Liver (tissue), 9 donors: ENCODE results near the gene PHKB. TPM values are rescaled to one million over a fixed set of nuclear protein-coding genes. Genes with fewer than 3 reads are reported as not detected.

ENCODE experiments used
- DNase-seq: peaks from one replicate; pipeline ENCODE4 v3.0.0-alpha.2; 2017; ENCODE audit warnings: low spot score
- H3K27ac ChIP-seq, 2 donors: one replicate each; pipeline ENCODE4 v1.7.0; 2013; ENCODE audit warnings: inconsistent platforms in 2 of 2, low read length in 2 of 2, control low read depth in 1 of 2, low read depth in 1 of 2, mild to moderate bottlenecking in 1 of 2
- H3K27me3 ChIP-seq, 4 donors: one replicate each; pipeline versions ENCODE4 v1.6.1 to v1.7.0; 2013; ENCODE audit warnings: low read length in 3 of 4, inconsistent platforms in 1 of 4, mild to moderate bottlenecking in 1 of 4, moderate library complexity in 1 of 4; ENCODE audit not compliant: control insufficient read depth in 4 of 4, insufficient read depth in 4 of 4
- H3K36me3 ChIP-seq, 4 donors: one replicate each; pipeline versions ENCODE4 v1.6.1 to v1.7.0; 2013; ENCODE audit warnings: low read length in 3 of 4, mild to moderate bottlenecking in 3 of 4, low read depth in 1 of 4, moderate library complexity in 1 of 4; ENCODE audit not compliant: control insufficient read depth in 4 of 4, insufficient read depth in 3 of 4
- H3K4me1 ChIP-seq, 4 donors: one replicate each; pipeline versions ENCODE4 v1.6.1 to v1.7.0; 2013; ENCODE audit warnings: low read length in 3 of 4, mild to moderate bottlenecking in 3 of 4, moderate library complexity in 1 of 4; ENCODE audit not compliant: control insufficient read depth in 4 of 4, insufficient read depth in 4 of 4
- H3K4me3 ChIP-seq, 3 donors: one replicate each; pipeline versions ENCODE4 v1.6.1 to v1.7.0; 2013; ENCODE audit warnings: low read length in 3 of 3, control low read depth in 1 of 3, low read depth in 1 of 3, mild to moderate bottlenecking in 1 of 3
- H3K9ac ChIP-seq, 2 donors: one replicate each; pipeline ENCODE4 v1.7.0; 2013; ENCODE audit warnings: low read length in 2 of 2, mild to moderate bottlenecking in 2 of 2, moderate library complexity in 2 of 2, control low read depth in 1 of 2, low read depth in 1 of 2
- H3K9me3 ChIP-seq, 4 donors: one replicate each; pipeline versions ENCODE4 v1.6.1 to v1.7.0; 2013; ENCODE audit warnings: low read length in 3 of 4; ENCODE audit not compliant: control insufficient read depth in 4 of 4
- CTCF ChIP-seq: fragments of 150-350 bp; IDR thresholded peaks from 2 replicates; pipeline ENCODE4 v1.5.1; 2017; ENCODE audit warnings: improper control_type of control experiment, low read depth, low read length; ENCODE audit not compliant: missing input control
- EGR1 ChIP-seq, 2 donors: IDR thresholded peaks; 2 replicates each; pipeline ENCODE4 v1.6.1; 2016 to 2018; ENCODE audit warnings: antibody characterized with exemption in 2 of 2, low read depth in 2 of 2
- FOXA1 ChIP-seq: IDR thresholded peaks from 2 replicates; pipeline ENCODE4 v1.6.1; 2016; ENCODE audit warnings: antibody characterized with exemption
- FOXA2 ChIP-seq: IDR thresholded peaks from 2 replicates; pipeline ENCODE4 v1.6.1; 2016; ENCODE audit warnings: antibody characterized with exemption
- GABPA ChIP-seq, 2 donors: IDR thresholded peaks in 1 of 2; conservative IDR thresholded peaks in 1 of 2; 2 replicates each; pipeline ENCODE4 v1.6.1; 2016; ENCODE audit warnings: antibody characterized with exemption in 2 of 2, mild to moderate bottlenecking in 1 of 2, moderate library complexity in 1 of 2
- HNF4A ChIP-seq, 2 donors: conservative IDR thresholded peaks; 2 replicates each; pipeline ENCODE4 v1.6.1; 2016; ENCODE audit warnings: antibody characterized with exemption in 2 of 2, mild to moderate bottlenecking in 2 of 2
- HNF4G ChIP-seq: IDR thresholded peaks from 2 replicates; pipeline ENCODE4 v1.6.1; 2016; ENCODE audit warnings: antibody characterized with exemption
- NR2F2 ChIP-seq: IDR thresholded peaks from 2 replicates; pipeline ENCODE4 v1.6.1; 2016; ENCODE audit warnings: antibody characterized with exemption
- RAD21 ChIP-seq, 2 donors: IDR thresholded peaks; 2 replicates each; pipeline ENCODE4 v1.6.1; 2016; ENCODE audit warnings: antibody characterized with exemption in 2 of 2, mild to moderate bottlenecking in 2 of 2
- REST ChIP-seq: IDR thresholded peaks from 2 replicates; pipeline ENCODE4 v1.6.1; 2016; ENCODE audit warnings: antibody characterized with exemption, mild to moderate bottlenecking
- RXRA ChIP-seq, 2 donors: IDR thresholded peaks; 2 replicates each; pipeline ENCODE4 v1.6.1; 2017 to 2018; ENCODE audit warnings: antibody characterized with exemption in 2 of 2, mild to moderate bottlenecking in 1 of 2
- SP1 ChIP-seq: IDR thresholded peaks from 2 replicates; pipeline ENCODE4 v1.6.1; 2018; ENCODE audit warnings: antibody characterized with exemption, mild to moderate bottlenecking
- YY1 ChIP-seq: IDR thresholded peaks from 2 replicates; pipeline ENCODE4 v1.6.1; 2016; ENCODE audit warnings: antibody characterized with exemption, mild to moderate bottlenecking
- WGBS: extraction: QIAGEN DNeasy Blood & Tissue Kit; methylation state at CpG from one replicate; pipeline ENCODE4 v1.1.7; 2013; 5-methylcytosine and 5-hydroxymethylcytosine counted together
- polyA plus RNA-seq, 2 donors: library from polyadenylated mRNA; stranded (reverse) in 1 of 2; unstranded in 1 of 2; fragments of 200-250 nt in 1 of 2; fragments of >200 nt in 1 of 2; fragmentation: Nextera tagmentation in 1 of 2; extraction: Ambion mirVana in 1 of 2; gene quantifications; one replicate each; pipeline versions ENCODE4 v1.2.1 to v1.2.3, GENCODE V29; 2013 to 2015
- total RNA-seq, 2 donors: library from RNA; depleted of rRNA; stranded (reverse); fragments of >200 nt; gene quantifications; one replicate each; pipeline ENCODE4 v1.2.3, GENCODE V29; 2014
- TF ChIP-seq, protein P1 (sequence below): IDR thresholded peaks from 2 replicates; pipeline ENCODE4 v1.6.1; 2016; ENCODE audit warnings: antibody characterized with exemption
- TF ChIP-seq, protein P2 (sequence below): IDR thresholded peaks from 2 replicates; pipeline ENCODE4 v1.6.1; 2016; ENCODE audit warnings: antibody characterized with exemption
- TF ChIP-seq, protein P3 (sequence below): IDR thresholded peaks from 2 replicates; pipeline ENCODE4 v1.6.1; 2016; ENCODE audit warnings: antibody characterized with exemption
- donor health status: healthy.
- donor health status: healthy.
- donor health status: healthy.
- donor health status: healthy.
- donor health status: healthy.

Gene PHKB
- total and polyA plus RNA-seq, 4 donors: 13.2 to 49.1 (median 29.0) TPM

GRCh38 chr16:47499080-47499699 is 38.1 kb downstream of the PHKB start:
- H3K36me3 ChIP-seq: peaks cover 12 to 36% (median 23%) of the 10 kb centered on the region in 4 donors
- no peak for TF ChIP-seq FOXA1
- TF ChIP-seq, protein P1, sequence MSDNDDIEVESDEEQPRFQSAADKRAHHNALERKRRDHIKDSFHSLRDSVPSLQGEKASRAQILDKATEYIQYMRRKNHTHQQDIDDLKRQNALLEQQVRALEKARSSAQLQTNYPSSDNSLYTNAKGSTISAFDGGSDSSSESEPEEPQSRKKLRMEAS: no peak
- no peak for TF ChIP-seq CTCF
- no peak for TF ChIP-seq REST
- TF ChIP-seq SP1: no peak
- WGBS: 62% methylated on average over 2 of the region's 2 CpGs
- H3K27ac ChIP-seq: no peak overlapping the region
- H3K4me3 ChIP-seq: no peak overlapping the region
- H3K4me1 ChIP-seq: no peaks in the 10 kb centered on the region
- H3K9ac ChIP-seq: no peak overlapping the region
- no peaks in the 10 kb centered on the region for H3K27me3 ChIP-seq
- no peaks in the 10 kb centered on the region for H3K9me3 ChIP-seq
- DNase-seq: no peak

DNA sequence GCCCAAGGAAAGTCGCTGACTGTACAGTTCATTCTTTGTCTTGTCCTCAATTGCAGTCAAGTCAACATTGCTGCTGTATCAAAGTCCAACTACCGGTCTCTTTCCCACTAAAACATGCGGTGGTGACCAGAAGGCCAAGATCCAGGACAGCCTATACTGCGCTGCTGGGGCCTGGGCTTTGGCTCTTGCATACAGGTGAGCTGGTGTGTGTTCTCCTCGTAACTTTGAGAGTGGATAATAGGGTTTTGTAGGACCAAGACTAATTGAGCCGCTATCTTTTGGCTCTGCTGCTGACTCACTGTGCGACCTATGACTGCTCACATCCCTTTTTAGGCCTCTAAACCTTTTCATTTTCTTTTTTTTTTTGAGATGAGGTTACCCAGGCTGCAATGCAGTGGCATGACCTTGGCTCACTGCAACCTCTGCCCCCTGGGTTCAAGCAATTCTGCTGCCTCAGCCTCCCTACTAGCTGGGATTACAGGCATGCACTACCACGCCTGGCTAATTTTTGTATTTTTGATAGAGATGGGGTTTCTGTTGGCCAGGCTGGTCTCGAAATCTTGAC is 38.7 kb downstream of the PHKB start:
- Histone ChIP-seq H3K4me3 (no peak overlapping the region), H3K27ac (no peak overlapping the region), H3K27me3 (no peaks in the 10 kb centered on the region), H3K4me1 (no peaks in the 10 kb centered on the region), H3K9me3 (no peaks in the 10 kb centered on the region), H3K9ac (no peak overlapping the region), H3K36me3 (peaks cover 15 to 40% (median 27%) of the 10 kb centered on the region in 4 donors)
- DNase-seq: no peak
- WGBS: 76% methylated on average over 9 of the region's 9 CpGs
- TF ChIP-seq NR2F2 (no peak), SP1 (peak; percentile 72), EGR1 (IDR thresholded peaks at IDR 0.05; ENCODE audit: low read depth in 2 of 2) (no peak), GABPA (IDR thresholded peaks at IDR 0.05 in 1 of 2, conservative IDR thresholded peaks at IDR 0.05 in 1 of 2) (no peak), RXRA (IDR thresholded peaks at IDR 0.05) (peak; percentile 30 to 77), RAD21 (IDR thresholded peaks at IDR 0.05) (peak in 1 of 2 donors; percentile 23), HNF4A (conservative IDR thresholded peaks at IDR 0.05) (peak; percentile 74 to 90), HNF4G (peak; percentile 77), FOXA1 (no peak), FOXA2 (peak; percentile 12), YY1 (no peak), CTCF (no peak), REST (no peak)
- TF ChIP-seq, protein P1: peak; percentile 38
- TF ChIP-seq, protein P2, sequence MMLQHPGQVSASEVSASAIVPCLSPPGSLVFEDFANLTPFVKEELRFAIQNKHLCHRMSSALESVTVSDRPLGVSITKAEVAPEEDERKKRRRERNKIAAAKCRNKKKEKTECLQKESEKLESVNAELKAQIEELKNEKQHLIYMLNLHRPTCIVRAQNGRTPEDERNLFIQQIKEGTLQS: no peak
- TF ChIP-seq, protein P3, sequence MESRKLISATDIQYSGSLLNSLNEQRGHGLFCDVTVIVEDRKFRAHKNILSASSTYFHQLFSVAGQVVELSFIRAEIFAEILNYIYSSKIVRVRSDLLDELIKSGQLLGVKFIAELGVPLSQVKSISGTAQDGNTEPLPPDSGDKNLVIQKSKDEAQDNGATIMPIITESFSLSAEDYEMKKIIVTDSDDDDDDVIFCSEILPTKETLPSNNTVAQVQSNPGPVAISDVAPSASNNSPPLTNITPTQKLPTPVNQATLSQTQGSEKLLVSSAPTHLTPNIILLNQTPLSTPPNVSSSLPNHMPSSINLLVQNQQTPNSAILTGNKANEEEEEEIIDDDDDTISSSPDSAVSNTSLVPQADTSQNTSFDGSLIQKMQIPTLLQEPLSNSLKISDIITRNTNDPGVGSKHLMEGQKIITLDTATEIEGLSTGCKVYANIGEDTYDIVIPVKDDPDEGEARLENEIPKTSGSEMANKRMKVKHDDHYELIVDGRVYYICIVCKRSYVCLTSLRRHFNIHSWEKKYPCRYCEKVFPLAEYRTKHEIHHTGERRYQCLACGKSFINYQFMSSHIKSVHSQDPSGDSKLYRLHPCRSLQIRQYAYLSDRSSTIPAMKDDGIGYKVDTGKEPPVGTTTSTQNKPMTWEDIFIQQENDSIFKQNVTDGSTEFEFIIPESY: no peak
